Measurements from ENCODE around the gene MYH6.

Gene MYH6

GRCh38 chr14:23361763-23362162 lies 46.3 kb downstream of the MYH6 start:
- DNase-seq (ENCODE audit: low read depth) = no peak
- TF ChIP-seq CTCF (conservative IDR thresholded peaks at IDR 0.05; ENCODE audit: control insufficient read depth, insufficient read depth, low read depth, low read length) = no peak
- H3K4me3 ChIP-seq (ENCODE audit: control insufficient read depth, low read depth, low read length) = no peak overlapping the region

GRCh38 chr14:23361320-23361719 lies 46.8 kb downstream of the MYH6 start:
- peak; percentile 60 for DNase-seq (ENCODE audit: low read depth)
- no peak for TF ChIP-seq CTCF (conservative IDR thresholded peaks at IDR 0.05; ENCODE audit: control insufficient read depth, insufficient read depth, low read depth, low read length)
- H3K4me3 ChIP-seq (ENCODE audit: control insufficient read depth, low read depth, low read length) = no peak overlapping the region

- no peak for DNase-seq (ENCODE audit: low read depth)
- no peak overlapping the region for H3K4me3 ChIP-seq (ENCODE audit: control insufficient read depth, low read depth, low read length)
- no peak for TF ChIP-seq CTCF (conservative IDR thresholded peaks at IDR 0.05; ENCODE audit: control insufficient read depth, insufficient read depth, low read depth, low read length)
These were observed 47.6 kb downstream of the MYH6 start for GRCh38 chr14:23360496-23360895.

- H3K4me3 ChIP-seq (ENCODE audit: control insufficient read depth, low read depth, low read length) = no peak overlapping the region
- no peak for DNase-seq (ENCODE audit: low read depth)
- no peak for TF ChIP-seq CTCF (conservative IDR thresholded peaks at IDR 0.05; ENCODE audit: control insufficient read depth, insufficient read depth, low read depth, low read length)
These were observed 48.2 kb downstream of the MYH6 start for GRCh38 chr14:23359722-23360447.

GRCh38 chr14:23359167-23359626 lies 48.9 kb downstream of the MYH6 start:
- no peak for DNase-seq (ENCODE audit: low read depth)
- H3K4me3 ChIP-seq (ENCODE audit: control insufficient read depth, low read depth, low read length) = no peak overlapping the region
- TF ChIP-seq CTCF (conservative IDR thresholded peaks at IDR 0.05; ENCODE audit: control insufficient read depth, insufficient read depth, low read depth, low read length) = no peak

- H3K4me3 ChIP-seq (ENCODE audit: control insufficient read depth, low read depth, low read length) = no peak overlapping the region
- no peak for DNase-seq (ENCODE audit: low read depth)
- no peak for TF ChIP-seq CTCF (conservative IDR thresholded peaks at IDR 0.05; ENCODE audit: control insufficient read depth, insufficient read depth, low read depth, low read length)
These were observed 49.4 kb downstream of the MYH6 start for GRCh38 chr14:23358553-23359166.

Data from fibroblast of mammary gland (primary cell).